OCI-LY3 (cell line): ENCODE data around the gene ANXA11.

ENCODE experiments used
- EZH2phosphoT487 ChIP-seq: fragments of 200-600 bp; shearing (Covaris generic); IDR thresholded peaks from 2 replicates; pipeline ENCODE4 v1.6.1; 2018; ENCODE audit warnings: antibody characterized with exemption, mixed run types, low read depth
- TF ChIP-seq, protein P1 (sequence below): fragments of 200-600, 300-600 bp; sonication (generic); IDR thresholded peaks from 2 replicates; pipeline ENCODE4 v1.5.1; 2014; ENCODE audit warnings: antibody characterized with exemption, low read length, low read depth

DNA sequence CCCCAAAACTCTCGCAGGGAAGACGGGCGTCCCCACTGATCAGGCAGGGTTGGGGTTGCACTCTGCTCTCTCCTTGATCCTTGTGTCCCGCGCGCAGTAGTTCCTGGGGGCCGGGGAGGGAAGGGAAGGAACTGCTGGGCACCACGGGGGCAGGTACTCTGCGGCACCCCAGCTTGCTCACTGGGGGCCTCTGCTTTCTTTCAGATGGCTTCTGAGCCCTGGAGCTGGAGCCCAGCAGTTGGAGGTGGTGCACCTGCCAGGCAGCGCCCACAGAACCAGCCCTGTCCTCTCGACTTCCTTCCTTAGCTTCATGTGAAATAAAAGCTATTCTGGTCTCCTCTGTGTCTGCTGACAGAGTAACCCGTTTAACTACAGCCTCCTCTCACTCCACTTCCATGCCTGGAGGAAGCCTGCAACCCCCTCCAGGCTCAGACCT, 60.6 kb downstream of the ANXA11 start:
- TF ChIP-seq, protein P1, sequence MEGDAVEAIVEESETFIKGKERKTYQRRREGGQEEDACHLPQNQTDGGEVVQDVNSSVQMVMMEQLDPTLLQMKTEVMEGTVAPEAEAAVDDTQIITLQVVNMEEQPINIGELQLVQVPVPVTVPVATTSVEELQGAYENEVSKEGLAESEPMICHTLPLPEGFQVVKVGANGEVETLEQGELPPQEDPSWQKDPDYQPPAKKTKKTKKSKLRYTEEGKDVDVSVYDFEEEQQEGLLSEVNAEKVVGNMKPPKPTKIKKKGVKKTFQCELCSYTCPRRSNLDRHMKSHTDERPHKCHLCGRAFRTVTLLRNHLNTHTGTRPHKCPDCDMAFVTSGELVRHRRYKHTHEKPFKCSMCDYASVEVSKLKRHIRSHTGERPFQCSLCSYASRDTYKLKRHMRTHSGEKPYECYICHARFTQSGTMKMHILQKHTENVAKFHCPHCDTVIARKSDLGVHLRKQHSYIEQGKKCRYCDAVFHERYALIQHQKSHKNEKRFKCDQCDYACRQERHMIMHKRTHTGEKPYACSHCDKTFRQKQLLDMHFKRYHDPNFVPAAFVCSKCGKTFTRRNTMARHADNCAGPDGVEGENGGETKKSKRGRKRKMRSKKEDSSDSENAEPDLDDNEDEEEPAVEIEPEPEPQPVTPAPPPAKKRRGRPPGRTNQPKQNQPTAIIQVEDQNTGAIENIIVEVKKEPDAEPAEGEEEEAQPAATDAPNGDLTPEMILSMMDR: no peak
- no peak for TF ChIP-seq EZH2phosphoT487
